ENCODE data around the gene RASD2. TPM values are rescaled to one million over a fixed set of nuclear protein-coding genes. Genes with fewer than 3 reads are reported as not detected.
"Not testable (repeated sequence)": the region's sequence is repeated elsewhere in the genome, so short reads cannot be mapped to it uniquely, and the experiment has no call there.

RASD2 gene
- total RNA-seq (2014; rRNA removed; shearing (Covaris generic)), result 0.76 and 1.3 TPM in 2 replicates

- peak within 1 kb of the TSS; percentile 63 for H3K4me3 ChIP-seq (ENCODE audit: insufficient read depth, low read depth, low read length)
- peaks cover 37% of the 10 kb centered on the region for H3K27me3 ChIP-seq (ENCODE audit: control insufficient read depth, insufficient read depth, low read length)
- peak; percentile 90 for DNase-seq
- no peaks in the 10 kb centered on the region for H3K36me3 ChIP-seq (replicated peaks; ENCODE audit: control insufficient read depth, insufficient read depth, low read length)
These were observed at the start of gene RASD2 for GRCh38 chr22:35540595-35541253. Gene RASD2, plus strand, starts transcription at chr22:35540831. Its CDS starts 5,979 bp downstream, at chr22:35546810.

- H3K4me3 ChIP-seq (ENCODE audit: insufficient read depth, low read depth, low read length); H3K27me3 ChIP-seq (ENCODE audit: control insufficient read depth, insufficient read depth, low read length); H3K36me3 ChIP-seq (replicated peaks; ENCODE audit: control insufficient read depth, insufficient read depth, low read length); DNase-seq: not testable (repeated sequence)
These were observed 49.3 kb upstream of the RASD2 start for GRCh38 chr22:35491061-35491907.

GRCh38 chr22:35491908-35492380 lies 48.7 kb upstream of the RASD2 start:
- Histone ChIP-seq H3K27me3 (ENCODE audit: control insufficient read depth, insufficient read depth, low read length) (peaks cover 2% of the 10 kb centered on the region; the same call in 1 of the 2 replicates), H3K36me3 (replicated peaks; ENCODE audit: control insufficient read depth, insufficient read depth, low read length) (no peaks in the 10 kb centered on the region), H3K4me3 (ENCODE audit: insufficient read depth, low read depth, low read length) (no peak overlapping the region)
- no peak for DNase-seq

GRCh38 chr22:35493074-35493473 lies 47.6 kb upstream of the RASD2 start:
- Histone ChIP-seq H3K27me3 (ENCODE audit: control insufficient read depth, insufficient read depth, low read length) (peaks cover 2% of the 10 kb centered on the region; the same call in 1 of the 2 replicates), H3K36me3 (replicated peaks; ENCODE audit: control insufficient read depth, insufficient read depth, low read length) (no peaks in the 10 kb centered on the region), H3K4me3 (ENCODE audit: insufficient read depth, low read depth, low read length) (no peak overlapping the region)
- DNase-seq, result no peak

- H3K36me3 ChIP-seq (replicated peaks; ENCODE audit: control insufficient read depth, insufficient read depth, low read length); H3K4me3 ChIP-seq (ENCODE audit: insufficient read depth, low read depth, low read length); DNase-seq; H3K27me3 ChIP-seq (ENCODE audit: control insufficient read depth, insufficient read depth, low read length): not testable (repeated sequence)
These were observed 44.9 kb upstream of the RASD2 start for GRCh38 chr22:35495711-35496110.

GRCh38 chr22:35496768-35497312 lies 43.8 kb upstream of the RASD2 start:
- Histone ChIP-seq H3K4me3 (ENCODE audit: insufficient read depth, low read depth, low read length) (no peak overlapping the region), H3K27me3 (ENCODE audit: control insufficient read depth, insufficient read depth, low read length) (no peaks in the 10 kb centered on the region; the same call in 1 of the 2 replicates), H3K36me3 (replicated peaks; ENCODE audit: control insufficient read depth, insufficient read depth, low read length) (no peaks in the 10 kb centered on the region)
- DNase-seq, result no peak

- no peak overlapping the region for H3K4me3 ChIP-seq (ENCODE audit: insufficient read depth, low read depth, low read length)
- no peaks in the 10 kb centered on the region; the same call in 1 of the 2 replicates for H3K27me3 ChIP-seq (ENCODE audit: control insufficient read depth, insufficient read depth, low read length)
- no peaks in the 10 kb centered on the region for H3K36me3 ChIP-seq (replicated peaks; ENCODE audit: control insufficient read depth, insufficient read depth, low read length)
- DNase-seq, result peak; percentile 70
These were observed 42.4 kb upstream of the RASD2 start for GRCh38 chr22:35498026-35498800.

GRCh38 chr22:35502836-35503235 lies 37.8 kb upstream of the RASD2 start:
- H3K36me3 ChIP-seq (replicated peaks; ENCODE audit: control insufficient read depth, insufficient read depth, low read length), result no peaks in the 10 kb centered on the region
- H3K4me3 ChIP-seq (ENCODE audit: insufficient read depth, low read depth, low read length), result no peak overlapping the region
- no peak for DNase-seq
- H3K27me3 ChIP-seq (ENCODE audit: control insufficient read depth, insufficient read depth, low read length), result no peaks in the 10 kb centered on the region

- no peaks in the 10 kb centered on the region for H3K36me3 ChIP-seq (replicated peaks; ENCODE audit: control insufficient read depth, insufficient read depth, low read length)
These were observed 35.0 kb upstream of the RASD2 start for GRCh38 chr22:35505399-35506258.

GRCh38 chr22:35506259-35506570 lies 34.4 kb upstream of the RASD2 start:
- H3K36me3 ChIP-seq (replicated peaks; ENCODE audit: control insufficient read depth, insufficient read depth, low read length), result no peaks in the 10 kb centered on the region
- no peaks in the 10 kb centered on the region for H3K27me3 ChIP-seq (ENCODE audit: control insufficient read depth, insufficient read depth, low read length)
- no peak for DNase-seq
- H3K4me3 ChIP-seq (ENCODE audit: insufficient read depth, low read depth, low read length), result no peak overlapping the region

More at GRCh38 chr22:35505399-35506258, 35.0 kb upstream of the RASD2 start:
- DNase-seq, result no peak
- Histone ChIP-seq H3K27me3 (ENCODE audit: control insufficient read depth, insufficient read depth, low read length) (no peaks in the 10 kb centered on the region), H3K4me3 (ENCODE audit: insufficient read depth, low read depth, low read length) (no peak overlapping the region)

- H3K27me3 ChIP-seq (ENCODE audit: control insufficient read depth, insufficient read depth, low read length); H3K36me3 ChIP-seq (replicated peaks; ENCODE audit: control insufficient read depth, insufficient read depth, low read length); DNase-seq; H3K4me3 ChIP-seq (ENCODE audit: insufficient read depth, low read depth, low read length): not testable (repeated sequence)
These were observed 32.8 kb upstream of the RASD2 start for GRCh38 chr22:35507851-35508250.

- Histone ChIP-seq H3K36me3 (replicated peaks; ENCODE audit: control insufficient read depth, insufficient read depth, low read length) (no peaks in the 10 kb centered on the region), H3K4me3 (ENCODE audit: insufficient read depth, low read depth, low read length) (no peak overlapping the region), H3K27me3 (ENCODE audit: control insufficient read depth, insufficient read depth, low read length) (no peaks in the 10 kb centered on the region)
- no peak for DNase-seq
These were observed 31.2 kb upstream of the RASD2 start for GRCh38 chr22:35509451-35509850.

- Histone ChIP-seq H3K36me3 (replicated peaks; ENCODE audit: control insufficient read depth, insufficient read depth, low read length) (no peaks in the 10 kb centered on the region), H3K4me3 (ENCODE audit: insufficient read depth, low read depth, low read length) (no peak overlapping the region), H3K27me3 (ENCODE audit: control insufficient read depth, insufficient read depth, low read length) (no peaks in the 10 kb centered on the region)
- DNase-seq, result no peak
These were observed 30.7 kb upstream of the RASD2 start for GRCh38 chr22:35509960-35510359.

Data from H7 (cell line).